GM10248 (cell line): Measurements from ENCODE around the gene LGALS1.
"Not testable (repeated sequence)": the region's sequence is repeated elsewhere in the genome, so short reads cannot be mapped to it uniquely, and the experiment has no call there.

Source experiments
- CTCF ChIA-PET: fragments of 300-600 bp; sonication (Branson Sonifier 250); formaldehyde crosslinking; extraction: SDS; loops from one replicate; lab custom pipeline; 2021; ENCODE audit warnings: antibody characterized with exemption; lab: Yijun Ruan, JAX
- POLR2A ChIA-PET: fragments of 350-650 bp; sonication (Branson Sonifier 250); formaldehyde crosslinking; extraction: SDS; loops from one replicate; lab custom pipeline; 2020; ENCODE audit warnings: antibody characterized with exemption; lab: Yijun Ruan, JAX
- DNase-seq: peaks from one replicate; pipeline ENCODE4 v3.0.0; 2012; ENCODE audit errors: extremely low spot score
- TF ChIP-seq, protein P1 (sequence below): IDR thresholded peaks from 2 replicates; pipeline ENCODE4 v1.5.1; 2012; ENCODE audit warnings: mild to moderate bottlenecking, low read depth; ENCODE audit errors: extremely low read depth, missing control alignments, control extremely low read depth

LGALS1 gene

GRCh38 chr22:37684803-37685615 is 9.6 kb downstream of the LGALS1 start:
- TF ChIP-seq, protein P1, sequence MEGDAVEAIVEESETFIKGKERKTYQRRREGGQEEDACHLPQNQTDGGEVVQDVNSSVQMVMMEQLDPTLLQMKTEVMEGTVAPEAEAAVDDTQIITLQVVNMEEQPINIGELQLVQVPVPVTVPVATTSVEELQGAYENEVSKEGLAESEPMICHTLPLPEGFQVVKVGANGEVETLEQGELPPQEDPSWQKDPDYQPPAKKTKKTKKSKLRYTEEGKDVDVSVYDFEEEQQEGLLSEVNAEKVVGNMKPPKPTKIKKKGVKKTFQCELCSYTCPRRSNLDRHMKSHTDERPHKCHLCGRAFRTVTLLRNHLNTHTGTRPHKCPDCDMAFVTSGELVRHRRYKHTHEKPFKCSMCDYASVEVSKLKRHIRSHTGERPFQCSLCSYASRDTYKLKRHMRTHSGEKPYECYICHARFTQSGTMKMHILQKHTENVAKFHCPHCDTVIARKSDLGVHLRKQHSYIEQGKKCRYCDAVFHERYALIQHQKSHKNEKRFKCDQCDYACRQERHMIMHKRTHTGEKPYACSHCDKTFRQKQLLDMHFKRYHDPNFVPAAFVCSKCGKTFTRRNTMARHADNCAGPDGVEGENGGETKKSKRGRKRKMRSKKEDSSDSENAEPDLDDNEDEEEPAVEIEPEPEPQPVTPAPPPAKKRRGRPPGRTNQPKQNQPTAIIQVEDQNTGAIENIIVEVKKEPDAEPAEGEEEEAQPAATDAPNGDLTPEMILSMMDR, result no peak
- no peak for DNase-seq
- ChIA-PET POLR2A (no interaction called here), CTCF (interaction anchor here (1.1 to 21.1 kb wide), 7 partner anchors 19 to 77 kb away, joined by 3 to 315 read pairs (median 6); partner anchors contain the start of genes GGA1, LGALS1, PDXP and SH3BP1)

- DNase-seq, result peak; percentile 89
- POLR2A ChIA-PET, result no interaction called here
- CTCF ChIA-PET, result interaction anchor here (1.1 to 21.1 kb wide), 8 partner anchors 21 to 131 kb away, joined by 3 to 315 read pairs (median 4); partner anchors contain the start of genes GGA1, LGALS1, PDXP and SH3BP1
- TF ChIP-seq, protein P1, result no peak
These were observed 10.9 kb downstream of the LGALS1 start, which contains the start of gene NOL12 for GRCh38 chr22:37686002-37686982. NOL12 (plus strand) TSS chr22:37686343; CDS start chr22:37686393, 50 bp downstream.

GRCh38 chr22:37690407-37690806 is 15.0 kb downstream of the LGALS1 start:
- ChIA-PET CTCF (no interaction called here), POLR2A (no interaction called here)
- TF ChIP-seq, protein P1, result no peak
- DNase-seq, result no peak

DNA sequence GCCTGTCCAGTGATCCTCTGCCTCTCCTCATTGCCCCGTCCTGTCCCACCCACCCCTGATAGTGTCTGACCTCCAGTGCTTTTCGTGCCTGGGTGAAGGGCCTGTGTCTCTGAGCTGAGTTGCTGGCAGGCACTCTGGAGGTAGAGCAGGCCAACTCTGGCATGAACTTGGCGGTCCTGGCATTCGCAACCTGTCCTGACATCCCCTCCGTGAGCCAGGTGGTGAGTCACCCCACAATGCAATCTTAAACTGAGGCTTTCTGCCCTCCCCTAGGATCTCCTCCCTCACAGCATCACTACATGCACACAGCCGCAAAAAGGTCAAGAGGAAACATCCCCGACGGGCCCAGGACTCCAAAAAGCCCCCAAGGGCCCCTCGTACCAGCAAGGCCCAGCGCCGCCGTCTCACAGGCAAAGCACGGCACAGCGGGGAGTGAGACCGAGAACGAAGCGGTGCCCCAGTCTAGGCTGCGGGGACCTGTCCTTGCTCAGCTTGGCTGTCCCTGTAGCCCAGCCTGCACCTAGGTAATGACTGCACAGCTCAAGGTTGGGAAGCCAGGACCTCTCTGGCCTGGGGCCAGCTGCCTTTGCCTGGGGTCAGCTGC is 15.6 kb downstream of the LGALS1 start:
- CTCF ChIA-PET, result no interaction called here
- TF ChIP-seq, protein P1, result no peak
- POLR2A ChIA-PET, result interaction anchor here (0.5 to 0.6 kb wide), 2 partner anchors 46 to 708 kb away, joined by 3 to 4 read pairs; no protein-coding TSS in a partner anchor
- no peak for DNase-seq

GRCh38 chr22:37692627-37693285 is 17.3 kb downstream of the LGALS1 start:
- DNase-seq, result no peak
- CTCF ChIA-PET, result interaction anchor here (0.8 to 5.0 kb wide), 6 partner anchors 12 to 125 kb away, joined by 3 to 27 read pairs (median 4); no protein-coding TSS in a partner anchor
- POLR2A ChIA-PET, result no interaction called here
- TF ChIP-seq, protein P1, result no peak

DNA sequence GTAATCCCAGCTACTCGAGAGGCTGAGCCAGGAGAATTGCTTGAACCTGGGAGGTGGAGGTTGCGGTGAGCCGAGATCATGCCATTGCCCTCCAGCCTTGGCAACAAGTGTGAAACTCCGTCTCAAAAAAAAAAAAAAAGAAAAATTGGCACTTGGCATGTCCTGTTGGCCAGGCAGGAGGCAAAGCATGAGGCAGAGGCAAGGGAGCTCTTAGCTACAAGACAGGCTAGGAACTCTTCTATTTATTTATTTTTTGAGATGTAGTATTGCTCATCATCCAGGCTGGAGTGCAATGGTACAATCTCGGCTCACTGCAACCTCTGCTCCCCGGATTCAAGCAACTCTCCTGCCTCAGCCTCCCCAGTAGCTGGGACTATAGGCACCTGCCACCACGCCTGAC is 18.7 kb downstream of the LGALS1 start:
- CTCF ChIA-PET, result interaction anchor here (2.5 to 5.0 kb wide), 2 partner anchors 13 to 51 kb away, joined by 13 to 27 read pairs; no protein-coding TSS in a partner anchor
- POLR2A ChIA-PET, result interaction anchor here (0.6 to 0.7 kb wide), 2 partner anchors 8 to 19 kb away, joined by 3 to 4 read pairs; partner anchors contain the start of gene LGALS1
- DNase-seq, result not testable (repeated sequence)

- CTCF ChIA-PET, result interaction anchor here (1.1 to 5.0 kb wide), 7 partner anchors 13 to 90 kb away, joined by 3 to 27 read pairs (median 4); no protein-coding TSS in a partner anchor
- POLR2A ChIA-PET, DNase-seq: not testable (repeated sequence)
These were observed 20.8 kb downstream of the LGALS1 start for GRCh38 chr22:37696260-37696656.
